ENCODE results near the gene TXN. TPM values are rescaled to one million over a fixed set of nuclear protein-coding genes. Genes with fewer than 3 reads are reported as not detected.

Gene TXN
- total and polyA plus RNA-seq, 10 of the 15 experiments (the other 5 are each of a cell fraction or from before 2014, with no cell fraction given), result 309 to 2,304 (median 650) TPM

DNA sequence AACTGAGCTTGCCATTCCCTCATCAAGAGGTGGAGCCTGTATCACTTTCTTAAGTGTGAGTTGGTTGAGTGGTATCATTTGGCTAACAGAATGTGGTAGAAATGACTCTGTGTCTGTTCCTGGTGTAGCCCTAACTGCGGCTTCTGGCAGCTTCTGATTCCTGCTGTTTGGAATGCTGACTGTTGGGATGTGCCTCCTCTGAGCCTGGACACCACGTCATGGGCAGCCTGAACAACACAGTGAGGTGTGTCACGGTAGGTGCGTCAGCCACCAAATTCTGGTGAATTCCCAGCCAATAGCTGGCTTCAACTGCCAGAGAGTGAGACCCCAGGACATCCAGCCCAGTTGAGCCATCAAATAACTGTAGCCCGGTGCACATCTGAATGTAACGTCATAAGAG lies 42.2 kb downstream of the TXN start:
- no peak overlapping the region for H3K4me3 ChIP-seq
- no peak overlapping the region for H3K27ac ChIP-seq (ENCODE audit: control insufficient read depth, insufficient read depth)
- intact Hi-C loops (cut with micrococcal nuclease; ENCODE audit: unreplicated experiment) (no loop called here), in situ Hi-C loops (cut with MboI) (loop anchor here (10.0 kb wide), 1 partner anchor 639 kb away; no protein-coding TSS in a partner anchor)
- ATAC-seq (no peak), FAIRE-seq (no peak), DNase-seq (ENCODE audit: low read depth, low spot score) (no peak)
- H3K9ac ChIP-seq (ENCODE audit: control insufficient read depth, insufficient read depth, low read length), result no peak overlapping the region
- no peak overlapping the region for H2AFZ ChIP-seq (ENCODE audit: control insufficient read depth, low read depth, low read length)
- no TSS peak for BruUV-seq (replicated peaks)
- SMC1A ChIA-PET (ENCODE audit: uncharacterized antibody, unreplicated experiment), result interaction anchor here (0.6 to 7.8 kb wide), 9 partner anchors 30 to 335 kb away, joined by 3 to 53 read pairs (median 3); no protein-coding TSS in a partner anchor
- no peak overlapping the region for H3K4me2 ChIP-seq (ENCODE audit: control insufficient read depth, insufficient read depth)
- no peak for TF ChIP-seq CBX3 (IDR thresholded peaks at IDR 0.05; ENCODE audit: borderline replicate concordance, low read depth)
- TF ChIP-seq, protein P1, sequence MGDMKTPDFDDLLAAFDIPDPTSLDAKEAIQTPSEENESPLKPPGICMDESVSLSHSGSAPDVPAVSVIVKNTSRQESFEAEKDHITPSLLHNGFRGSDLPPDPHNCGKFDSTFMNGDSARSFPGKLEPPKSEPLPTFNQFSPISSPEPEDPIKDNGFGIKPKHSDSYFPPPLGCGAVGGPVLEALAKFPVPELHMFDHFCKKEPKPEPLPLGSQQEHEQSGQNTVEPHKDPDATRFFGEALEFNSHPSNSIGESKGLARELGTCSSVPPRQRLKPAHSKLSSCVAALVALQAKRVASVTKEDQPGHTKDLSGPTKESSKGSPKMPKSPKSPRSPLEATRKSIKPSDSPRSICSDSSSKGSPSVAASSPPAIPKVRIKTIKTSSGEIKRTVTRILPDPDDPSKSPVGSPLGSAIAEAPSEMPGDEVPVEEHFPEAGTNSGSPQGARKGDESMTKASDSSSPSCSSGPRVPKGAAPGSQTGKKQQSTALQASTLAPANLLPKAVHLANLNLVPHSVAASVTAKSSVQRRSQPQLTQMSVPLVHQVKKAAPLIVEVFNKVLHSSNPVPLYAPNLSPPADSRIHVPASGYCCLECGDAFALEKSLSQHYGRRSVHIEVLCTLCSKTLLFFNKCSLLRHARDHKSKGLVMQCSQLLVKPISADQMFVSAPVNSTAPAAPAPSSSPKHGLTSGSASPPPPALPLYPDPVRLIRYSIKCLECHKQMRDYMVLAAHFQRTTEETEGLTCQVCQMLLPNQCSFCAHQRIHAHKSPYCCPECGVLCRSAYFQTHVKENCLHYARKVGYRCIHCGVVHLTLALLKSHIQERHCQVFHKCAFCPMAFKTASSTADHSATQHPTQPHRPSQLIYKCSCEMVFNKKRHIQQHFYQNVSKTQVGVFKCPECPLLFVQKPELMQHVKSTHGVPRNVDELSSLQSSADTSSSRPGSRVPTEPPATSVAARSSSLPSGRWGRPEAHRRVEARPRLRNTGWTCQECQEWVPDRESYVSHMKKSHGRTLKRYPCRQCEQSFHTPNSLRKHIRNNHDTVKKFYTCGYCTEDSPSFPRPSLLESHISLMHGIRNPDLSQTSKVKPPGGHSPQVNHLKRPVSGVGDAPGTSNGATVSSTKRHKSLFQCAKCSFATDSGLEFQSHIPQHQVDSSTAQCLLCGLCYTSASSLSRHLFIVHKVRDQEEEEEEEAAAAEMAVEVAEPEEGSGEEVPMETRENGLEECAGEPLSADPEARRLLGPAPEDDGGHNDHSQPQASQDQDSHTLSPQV (IDR thresholded peaks at IDR 0.05), result no peak
- no peak for TF ChIP-seq IKZF1 (conservative IDR thresholded peaks at IDR 0.05)
- TF ChIP-seq ZNF384 (IDR thresholded peaks at IDR 0.05; ENCODE audit: borderline replicate concordance, low read depth, low read length), result no peak
- no peak for TF ChIP-seq NFYA (IDR thresholded peaks at IDR 0.05; ENCODE audit: borderline replicate concordance, low read depth, low read length)
- no peak for TF ChIP-seq ZSCAN29 (IDR thresholded peaks at IDR 0.05)
- TF ChIP-seq WRNIP1 (IDR thresholded peaks at IDR 0.05; ENCODE audit: borderline replicate concordance, low read depth, low read length), result no peak
- TF ChIP-seq USF1 (IDR thresholded peaks at IDR 0.05; ENCODE audit: borderline replicate concordance, extremely low read length, insufficient read depth, low read depth, low read length), result no peak
- TF ChIP-seq MAX (IDR thresholded peaks at IDR 0.05; ENCODE audit: low read depth, low read length), result no peak
- TF ChIP-seq ZNF217 (IDR thresholded peaks at IDR 0.05), result no peak
- TF ChIP-seq POLR2A (IDR thresholded peaks at IDR 0.05; ENCODE audit: low read depth, low read length), result no peak
- no peak for TF ChIP-seq SMC3 (IDR thresholded peaks at IDR 0.05; ENCODE audit: borderline replicate concordance, low read length)
- H3K79me2 ChIP-seq (ENCODE audit: control insufficient read depth, insufficient read depth, low read length), result no peaks in the 10 kb centered on the region
- WGBS (ENCODE audit: insufficient coverage, insufficient replicate concordance, low lambda C conversion rate, missing lambda C conversion rate), result 40% methylated on average over 6 of the region's 6 CpGs
- H3K27me3 ChIP-seq (replicated peaks in 1 of 2; ENCODE audit: control insufficient read depth in 2 of 2, insufficient read depth in 2 of 2, low read length in 1 of 2), result no peaks in the 10 kb centered on the region
- POLR2A ChIA-PET, result interaction anchor here (0.5 kb wide), 1 partner anchor 133 kb away, joined by 4 read pairs; no protein-coding TSS in a partner anchor
- CTCF ChIA-PET, result interaction anchor here (0.8 to 8.8 kb wide), 7 partner anchors 10 to 410 kb away, joined by 3 to 114 read pairs (median 4); no protein-coding TSS in a partner anchor
- no peaks in the 10 kb centered on the region for H4K20me1 ChIP-seq (ENCODE audit: control insufficient read depth, insufficient read depth)
- no peaks in the 10 kb centered on the region for H3K4me1 ChIP-seq (ENCODE audit: control insufficient read depth, insufficient read depth, low read length)
- no peaks in the 10 kb centered on the region for H3K9me3 ChIP-seq (replicated peaks; ENCODE audit: control insufficient read depth, insufficient read depth, low read length)
- H3K36me3 ChIP-seq (ENCODE audit: control insufficient read depth in 2 of 2, insufficient read depth in 2 of 2, low read length in 1 of 2), result no peaks in the 10 kb centered on the region
- RAD21 ChIA-PET (ENCODE audit: unreplicated experiment), result interaction anchor here (0.8 to 1.7 kb wide), 5 partner anchors 63 to 639 kb away, joined by 3 to 8 read pairs (median 3); no protein-coding TSS in a partner anchor
